A549 (cell line): ENCODE results near the gene DPP10. TPM values are rescaled to one million over a fixed set of nuclear protein-coding genes. Genes with fewer than 3 reads are reported as not detected.

Experiments
- ATAC-seq, 2 experiments: fragments of 200-7000 bp in 1 of 2; fragments of >200 bp in 1 of 2; cut with Nextera tagmentation in 1 of 2; cut with Tn5 transposase in 1 of 2; 3 replicates each; pipeline versions ENCODE4 v1.8.0 to v1.9.1; 2018 to 2020; ENCODE audit warnings: mild to moderate bottlenecking in 1 of 2, moderate library complexity in 1 of 2
- CTCF ChIA-PET: fragments of 300-600 bp; sonication (Branson Sonifier 250); formaldehyde crosslinking; extraction: SDS; loops from one replicate; lab custom pipeline; 2021; ENCODE audit warnings: antibody characterized with exemption, inconsistent platforms; lab: Yijun Ruan, JAX
- POLR2A ChIA-PET: fragments of 350-600 bp; formaldehyde crosslinking; extraction: SDS; loops from one replicate; lab custom pipeline; 2021; ENCODE audit warnings: antibody characterized with exemption, inconsistent platforms; lab: Yijun Ruan, JAX
- DNase-seq, 2 experiments: peaks; one replicate each; pipeline versions ENCODE4 v3.0.0 to v3.0.0-alpha.2; 2011 to 2016; ENCODE audit warnings: low read depth in 1 of 2, low spot score in 1 of 2
- FAIRE-seq: peaks from 2 replicates; lab custom pipeline; 2011; peaks lifted over from hg19 to GRCh38; lab: Jason Lieb, UNC
- H3K27ac ChIP-seq, 2 experiments: fragments of >200 bp; sonication (Bioruptor Twin); formaldehyde crosslinking; 3 replicates each; pipeline ENCODE4 v1.5.1; 2016 to 2017
- H3K4me1 ChIP-seq: fragments of >200 bp; sonication (Bioruptor Twin); formaldehyde crosslinking; 3 replicates; pipeline ENCODE4 v1.6.1; 2016
- H3K4me2 ChIP-seq: fragments of >200 bp; sonication (Bioruptor Twin); formaldehyde crosslinking; 3 replicates; pipeline ENCODE4 v1.6.1; 2016
- H3K4me3 ChIP-seq: fragments of >200 bp; sonication (Bioruptor Twin); formaldehyde crosslinking; 3 replicates; pipeline ENCODE4 v1.5.1; 2016
- H3K9me3 ChIP-seq: fragments of >200 bp; sonication (Bioruptor Twin); formaldehyde crosslinking; 3 replicates; pipeline ENCODE4 v1.6.1; 2016
- EHF ChIP-seq: fragments of 250-450 bp; sonication (Bioruptor Pico); IDR thresholded peaks from 2 replicates; pipeline ENCODE4 v1.5.0; 2020; ENCODE audit warnings: mild to moderate bottlenecking
- EHMT2 ChIP-seq: fragments of 200-600 bp; sonication (generic); IDR thresholded peaks from 2 replicates; pipeline ENCODE4 v1.6.1; 2016; ENCODE audit warnings: antibody characterized with exemption, low read depth, mild to moderate bottlenecking, moderate library complexity
- EP300 ChIP-seq, 2 experiments: fragments of >200 bp; sonication (Bioruptor Twin); formaldehyde crosslinking; IDR thresholded peaks; 2 replicates in 1 of 2; 3 replicates in 1 of 2; pipeline ENCODE4 v1.6.1; 2016 to 2017
- HDAC2 ChIP-seq: fragments of 200-600 bp; sonication (generic); IDR thresholded peaks from 2 replicates; pipeline ENCODE4 v1.6.1; 2016
- HOXA7 ChIP-seq: fragments of 250-450 bp; sonication (Bioruptor Pico); IDR thresholded peaks from 2 replicates; pipeline ENCODE4 v1.5.0; 2020; ENCODE audit warnings: mild to moderate bottlenecking, moderate library complexity
- HOXB5 ChIP-seq: fragments of 250-450 bp; sonication (Bioruptor Pico); IDR thresholded peaks from 2 replicates; pipeline ENCODE4 v1.5.0; 2020; ENCODE audit warnings: mild to moderate bottlenecking, moderate library complexity
- JUN ChIP-seq, 2 experiments: fragments of >200 bp; sonication (Bioruptor Twin); formaldehyde crosslinking; IDR thresholded peaks; 2 replicates in 1 of 2; 3 replicates in 1 of 2; pipeline ENCODE4 v1.6.1; 2016 to 2017
- KDM5A ChIP-seq: fragments of 200-600 bp; sonication (generic); IDR thresholded peaks from 2 replicates; pipeline ENCODE4 v1.6.1; 2016; ENCODE audit warnings: antibody characterized with exemption, mild to moderate bottlenecking
- MAZ ChIP-seq: fragments of 150-350 bp; IDR thresholded peaks from 2 replicates; pipeline ENCODE4 v1.6.1; 2014; ENCODE audit warnings: antibody characterized with exemption, low read depth, low read length, borderline replicate concordance
- NFE2L2 ChIP-seq: fragments of 150-350 bp; conservative IDR thresholded peaks from 2 replicates; pipeline ENCODE4 v1.6.1; 2014; ENCODE audit warnings: low read length
- NR3C1 ChIP-seq: fragments of >200 bp; sonication (Bioruptor Twin); formaldehyde crosslinking; IDR thresholded peaks from 3 replicates; pipeline ENCODE4 v1.6.1; 2017
- PHF8 ChIP-seq: fragments of 200-600 bp; sonication (generic); IDR thresholded peaks from 2 replicates; pipeline ENCODE4 v1.6.1; 2016; ENCODE audit warnings: low read depth, mild to moderate bottlenecking, antibody characterized with exemption, moderate library complexity, borderline replicate concordance
- POLR2A ChIP-seq: IDR thresholded peaks from 2 replicates; pipeline ENCODE4 v1.6.1; 2012; ENCODE audit warnings: mild to moderate bottlenecking, low read length
- RAD21 ChIP-seq, 2 experiments: fragments of >200 bp in 1 of 2; sonication (Bioruptor Twin) in 1 of 2; formaldehyde crosslinking in 1 of 2; IDR thresholded peaks in 1 of 2; conservative IDR thresholded peaks in 1 of 2; 2 replicates in 1 of 2; 3 replicates in 1 of 2; pipeline ENCODE4 v1.6.1; 2012 to 2018; ENCODE audit warnings: inconsistent platforms in 1 of 2
- RFX5 ChIP-seq: fragments of 450-650 bp; IDR thresholded peaks from 2 replicates; pipeline ENCODE4 v1.7.1; 2014; ENCODE audit warnings: antibody characterized with exemption, mild to moderate bottlenecking, moderate library complexity
- SREBF2 ChIP-seq: fragments of 450-650 bp; IDR thresholded peaks from 2 replicates; pipeline ENCODE4 v1.6.1; 2014; ENCODE audit warnings: mild to moderate bottlenecking, moderate library complexity
- ZSCAN20 ChIP-seq: fragments of 250-450 bp; sonication (Bioruptor Pico); IDR thresholded peaks from 2 replicates; pipeline ENCODE4 v1.8.0; 2022; ENCODE audit warnings: mild to moderate bottlenecking, moderate library complexity
- WGBS: methylation state at CpG from one replicate; pipeline ENCODE4 v1.1.6; 2017; ENCODE audit errors: missing lambda C conversion rate; 5-methylcytosine and 5-hydroxymethylcytosine counted together
- polyA plus RNA-seq, 4 experiments: library from polyadenylated mRNA; depleted of rRNA in 3 of 4; stranded (reverse); fragments of >200 nt; fragmentation: RNase III in 1 of 4; extraction: RNeasy Plus Mini Kit Qiagen cat#74134 plus additional on column Dnase treatment in 1 of 4; gene quantifications; 2 replicates in 3 of 4; 3 replicates in 1 of 4; pipeline ENCODE4 v1.2.3, GENCODE V29; 2011 to 2017
- TF ChIP-seq, protein P1 (sequence below): fragments of >200 bp; sonication (Bioruptor Twin); formaldehyde crosslinking; IDR thresholded peaks from 3 replicates; pipeline ENCODE4 v1.5.1; 2016
- TF ChIP-seq, protein P2 (sequence below): fragments of >200 bp; sonication (Bioruptor Twin); formaldehyde crosslinking; IDR thresholded peaks from 3 replicates; pipeline ENCODE4 v1.6.1; 2016
- TF ChIP-seq, protein P3 (sequence below): fragments of >200 bp; sonication (Bioruptor Twin); formaldehyde crosslinking; IDR thresholded peaks from 2 replicates; pipeline ENCODE4 v1.6.1; 2016
- TF ChIP-seq, protein P4 (sequence below): IDR thresholded peaks from 2 replicates; pipeline ENCODE4 v1.6.1; 2012
- TF ChIP-seq, protein P5 (sequence below): IDR thresholded peaks from 2 replicates; pipeline ENCODE4 v1.6.1; 2012
- TF ChIP-seq, protein P6 (sequence below): fragments of 150-350 bp; IDR thresholded peaks from 2 replicates; pipeline ENCODE4 v1.6.1; 2014; ENCODE audit warnings: low read depth, mild to moderate bottlenecking, low read length

DPP10 gene
- polyA plus RNA-seq, 2 of the 4 experiments (the other 2 are of a cell fraction), result not detected

DNA sequence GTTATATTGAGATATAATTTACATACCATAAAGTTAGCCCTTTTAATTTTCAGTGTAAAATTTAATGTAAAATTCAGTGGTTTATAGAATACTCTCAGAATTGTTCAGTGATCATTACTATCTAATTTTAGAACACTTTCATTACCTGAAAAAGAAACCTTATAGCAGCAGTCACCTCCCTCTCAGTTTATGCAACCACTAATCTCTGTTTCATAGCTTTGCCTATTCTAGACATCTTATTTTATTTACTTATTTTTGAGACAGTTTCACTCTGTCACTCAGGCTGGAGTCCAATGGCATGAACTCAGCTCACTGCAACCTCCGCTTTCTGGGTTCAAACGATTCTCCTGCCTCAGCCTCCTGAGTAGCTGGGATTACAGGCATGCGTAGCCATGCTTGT, 479.6 kb downstream of the DPP10 start:
- no peak for FAIRE-seq

DNA sequence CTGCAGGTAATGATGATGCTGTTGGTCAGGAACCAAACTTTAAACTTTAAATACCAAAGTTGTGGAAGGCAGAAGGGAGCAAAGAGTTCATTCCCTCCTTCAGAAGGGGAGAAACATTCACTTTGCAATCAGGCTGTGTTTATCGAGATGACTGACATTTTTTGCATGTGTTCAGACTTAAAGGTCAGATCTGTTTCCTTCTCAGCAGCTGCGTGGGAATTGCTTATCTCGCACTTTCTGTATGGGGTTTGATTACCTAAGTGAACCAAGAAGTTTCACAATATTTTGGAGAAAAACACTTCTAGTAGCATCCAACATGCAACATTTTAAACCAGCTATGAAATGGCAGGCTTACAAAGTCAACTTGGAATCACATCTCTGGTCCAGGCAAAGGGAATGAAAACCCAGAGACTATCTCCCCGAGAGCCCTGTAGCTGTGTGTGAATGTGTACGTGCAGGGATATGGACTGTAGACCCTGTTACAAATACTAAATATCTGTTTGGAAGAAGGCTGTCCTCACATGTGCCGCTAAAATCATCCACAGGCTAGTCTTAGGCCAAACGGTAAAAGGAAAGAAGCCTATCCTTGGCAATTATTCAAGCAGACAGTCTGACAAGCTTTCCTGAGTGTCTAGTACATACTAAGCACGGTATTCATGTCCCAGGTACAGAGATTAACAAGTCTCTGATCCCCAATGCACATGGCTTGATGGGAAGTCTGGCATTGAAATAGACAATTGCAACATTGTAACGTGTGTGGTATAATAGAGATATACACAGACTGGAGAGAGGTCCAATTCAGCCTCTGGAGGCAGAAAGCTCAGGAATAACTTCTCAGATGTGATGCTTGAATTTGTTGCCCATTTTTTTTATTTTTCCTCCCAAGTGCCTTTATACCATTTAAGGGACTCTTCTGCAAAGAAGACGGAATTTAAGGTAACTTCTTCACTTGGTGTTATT, 483.1 kb downstream of the DPP10 start:
- TF ChIP-seq NR3C1 (no peak), EHMT2 (no peak), NFE2L2 (no peak), KDM5A (no peak), HOXB5 (CRISPR knock-in tag) (no peak), SREBF2 (no peak), EHF (CRISPR knock-in tag) (no peak), POLR2A (no peak), EP300 (IDR thresholded peaks at IDR 0.05) (no peak)
- Histone ChIP-seq H3K9me3 (no peaks in the 10 kb centered on the region), H3K27ac (no peak overlapping the region), H3K4me2 (no peak overlapping the region), H3K4me1 (no peaks in the 10 kb centered on the region), H3K4me3 (no peak overlapping the region)
- FAIRE-seq (no peak), ATAC-seq (no peak), DNase-seq (no peak)
- 17% methylated on average over 10 of the region's 10 CpGs for WGBS
- POLR2A ChIA-PET, result no interaction called here
- CTCF ChIA-PET, result interaction anchor here (0.5 kb wide), 1 partner anchor 242 kb away, joined by 3 read pairs; no protein-coding TSS in a partner anchor

More for the DNA sequence above, 479.6 kb downstream of the DPP10 start:
- WGBS, result 77% methylated on average over 3 of the region's 3 CpGs
- no peak overlapping the region for H3K4me2 ChIP-seq
- H3K27ac ChIP-seq, result no peak overlapping the region
- no peak for ATAC-seq
- H3K4me3 ChIP-seq, result no peak overlapping the region
- ChIA-PET CTCF (no interaction called here), POLR2A (no interaction called here)
- no peak for DNase-seq
- TF ChIP-seq, protein P1, sequence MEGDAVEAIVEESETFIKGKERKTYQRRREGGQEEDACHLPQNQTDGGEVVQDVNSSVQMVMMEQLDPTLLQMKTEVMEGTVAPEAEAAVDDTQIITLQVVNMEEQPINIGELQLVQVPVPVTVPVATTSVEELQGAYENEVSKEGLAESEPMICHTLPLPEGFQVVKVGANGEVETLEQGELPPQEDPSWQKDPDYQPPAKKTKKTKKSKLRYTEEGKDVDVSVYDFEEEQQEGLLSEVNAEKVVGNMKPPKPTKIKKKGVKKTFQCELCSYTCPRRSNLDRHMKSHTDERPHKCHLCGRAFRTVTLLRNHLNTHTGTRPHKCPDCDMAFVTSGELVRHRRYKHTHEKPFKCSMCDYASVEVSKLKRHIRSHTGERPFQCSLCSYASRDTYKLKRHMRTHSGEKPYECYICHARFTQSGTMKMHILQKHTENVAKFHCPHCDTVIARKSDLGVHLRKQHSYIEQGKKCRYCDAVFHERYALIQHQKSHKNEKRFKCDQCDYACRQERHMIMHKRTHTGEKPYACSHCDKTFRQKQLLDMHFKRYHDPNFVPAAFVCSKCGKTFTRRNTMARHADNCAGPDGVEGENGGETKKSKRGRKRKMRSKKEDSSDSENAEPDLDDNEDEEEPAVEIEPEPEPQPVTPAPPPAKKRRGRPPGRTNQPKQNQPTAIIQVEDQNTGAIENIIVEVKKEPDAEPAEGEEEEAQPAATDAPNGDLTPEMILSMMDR, result no peak
- TF ChIP-seq POLR2A (no peak), HDAC2 (no peak), RFX5 (no peak), SREBF2 (no peak), ZSCAN20 (no peak), JUN (IDR thresholded peaks at IDR 0.05) (no peak), HOXA7 (CRISPR knock-in tag) (no peak), MAZ (no peak), PHF8 (no peak), EHF (CRISPR knock-in tag) (no peak), RAD21 (conservative IDR thresholded peaks at IDR 0.05 in 1 of 2, IDR thresholded peaks at IDR 0.05 in 1 of 2) (no peak)
- TF ChIP-seq, protein P2, sequence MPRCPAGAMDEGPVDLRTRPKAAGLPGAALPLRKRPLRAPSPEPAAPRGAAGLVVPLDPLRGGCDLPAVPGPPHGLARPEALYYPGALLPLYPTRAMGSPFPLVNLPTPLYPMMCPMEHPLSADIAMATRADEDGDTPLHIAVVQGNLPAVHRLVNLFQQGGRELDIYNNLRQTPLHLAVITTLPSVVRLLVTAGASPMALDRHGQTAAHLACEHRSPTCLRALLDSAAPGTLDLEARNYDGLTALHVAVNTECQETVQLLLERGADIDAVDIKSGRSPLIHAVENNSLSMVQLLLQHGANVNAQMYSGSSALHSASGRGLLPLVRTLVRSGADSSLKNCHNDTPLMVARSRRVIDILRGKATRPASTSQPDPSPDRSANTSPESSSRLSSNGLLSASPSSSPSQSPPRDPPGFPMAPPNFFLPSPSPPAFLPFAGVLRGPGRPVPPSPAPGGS, result no peak
- TF ChIP-seq, protein P3, sequence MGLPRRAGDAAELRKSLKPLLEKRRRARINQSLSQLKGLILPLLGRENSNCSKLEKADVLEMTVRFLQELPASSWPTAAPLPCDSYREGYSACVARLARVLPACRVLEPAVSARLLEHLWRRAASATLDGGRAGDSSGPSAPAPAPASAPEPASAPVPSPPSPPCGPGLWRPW, result no peak
- TF ChIP-seq, protein P4, sequence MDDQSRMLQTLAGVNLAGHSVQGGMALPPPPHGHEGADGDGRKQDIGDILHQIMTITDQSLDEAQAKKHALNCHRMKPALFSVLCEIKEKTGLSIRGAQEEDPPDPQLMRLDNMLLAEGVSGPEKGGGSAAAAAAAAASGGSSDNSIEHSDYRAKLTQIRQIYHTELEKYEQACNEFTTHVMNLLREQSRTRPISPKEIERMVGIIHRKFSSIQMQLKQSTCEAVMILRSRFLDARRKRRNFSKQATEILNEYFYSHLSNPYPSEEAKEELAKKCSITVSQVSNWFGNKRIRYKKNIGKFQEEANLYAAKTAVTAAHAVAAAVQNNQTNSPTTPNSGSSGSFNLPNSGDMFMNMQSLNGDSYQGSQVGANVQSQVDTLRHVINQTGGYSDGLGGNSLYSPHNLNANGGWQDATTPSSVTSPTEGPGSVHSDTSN, result no peak
- TF ChIP-seq, protein P5, sequence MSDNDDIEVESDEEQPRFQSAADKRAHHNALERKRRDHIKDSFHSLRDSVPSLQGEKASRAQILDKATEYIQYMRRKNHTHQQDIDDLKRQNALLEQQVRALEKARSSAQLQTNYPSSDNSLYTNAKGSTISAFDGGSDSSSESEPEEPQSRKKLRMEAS, result no peak
- TF ChIP-seq, protein P6, sequence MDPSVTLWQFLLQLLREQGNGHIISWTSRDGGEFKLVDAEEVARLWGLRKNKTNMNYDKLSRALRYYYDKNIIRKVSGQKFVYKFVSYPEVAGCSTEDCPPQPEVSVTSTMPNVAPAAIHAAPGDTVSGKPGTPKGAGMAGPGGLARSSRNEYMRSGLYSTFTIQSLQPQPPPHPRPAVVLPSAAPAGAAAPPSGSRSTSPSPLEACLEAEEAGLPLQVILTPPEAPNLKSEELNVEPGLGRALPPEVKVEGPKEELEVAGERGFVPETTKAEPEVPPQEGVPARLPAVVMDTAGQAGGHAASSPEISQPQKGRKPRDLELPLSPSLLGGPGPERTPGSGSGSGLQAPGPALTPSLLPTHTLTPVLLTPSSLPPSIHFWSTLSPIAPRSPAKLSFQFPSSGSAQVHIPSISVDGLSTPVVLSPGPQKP, result no peak
- TF ChIP-seq, all 56 proteins: peak for 0
- Histone ChIP-seq H3K9me3 (no peaks in the 10 kb centered on the region), H3K4me1 (no peaks in the 10 kb centered on the region)
